T-helper 1 cell treated with Interleukin-12 subunit alpha and Interleukin-12 subunit beta and Interleukin-4 antibody, amounts not matched to agents 30 ng/mL and 1 ng/mL, for 36 hours (primary cell): ENCODE measurements around the gene ATIC. TPM values are rescaled to one million over a fixed set of nuclear protein-coding genes. Genes with fewer than 3 reads are reported as not detected.

Experiments
- intact Hi-C: fragments of 100-400 bp; cut with micrococcal nuclease; formaldehyde crosslinking; loops from one replicate; pipeline ENCODE4 v1.15.1; 2024
- total RNA-seq: library from RNA; stranded (reverse); gene quantifications from 2 replicates; pipeline ENCODE4 v1.2.3, GENCODE V29; 2022

ATIC gene
- 158 and 165 TPM in 2 replicates for total RNA-seq

- intact Hi-C loops: loop anchor here (1.0 to 10.0 kb wide), 8 partner anchors 41 to 1187 kb away; partner anchors contain the start of genes BARD1, FN1, PECR and RPL37A
Measured at GRCh38 chr2:215311625-215312396, at the start of gene ATIC. TSS of gene ATIC (plus strand) at chr2:215312059. CDS start at chr2:215312143, 84 bp downstream.

- intact Hi-C loops: no loop called here
Measured at GRCh38 chr2:215262303-215262702, 49.6 kb upstream of the ATIC start.

GRCh38 chr2:215262741-215263362 lies 49.0 kb upstream of the ATIC start:
- intact Hi-C loops: no loop called here

GRCh38 chr2:215264374-215264773 lies 47.5 kb upstream of the ATIC start:
- intact Hi-C loops: no loop called here

GRCh38 chr2:215269397-215270117 lies 42.3 kb upstream of the ATIC start:
- intact Hi-C loops: loop anchor here (1.0 to 5.0 kb wide), 4 partner anchors 41 to 662 kb away; partner anchors contain the start of gene FN1

GRCh38 chr2:215270118-215270451 lies 41.8 kb upstream of the ATIC start:
- intact Hi-C loops: loop anchor here (1.0 to 5.0 kb wide), 3 partner anchors 41 to 650 kb away; partner anchors contain the start of gene FN1

GRCh38 chr2:215271446-215271845 lies 40.4 kb upstream of the ATIC start:
- intact Hi-C loops: loop anchor here (2.0 to 5.0 kb wide), 2 partner anchors 39 to 166 kb away; partner anchors contain the start of gene FN1

- intact Hi-C loops: loop anchor here (5.0 kb wide), 1 partner anchor 164 kb away; the partner anchor contains the start of gene FN1
Measured at GRCh38 chr2:215272918-215273317, 38.9 kb upstream of the ATIC start.

- intact Hi-C loops: loop anchor here (5.0 kb wide), 1 partner anchor 162 kb away; the partner anchor contains the start of gene FN1
Measured at GRCh38 chr2:215274829-215275228, 37.0 kb upstream of the ATIC start.

GRCh38 chr2:215275824-215276223 lies 36.0 kb upstream of the ATIC start:
- intact Hi-C loops: no loop called here

- intact Hi-C loops: no loop called here
Measured at GRCh38 chr2:215277944-215278343, 33.9 kb upstream of the ATIC start.

GRCh38 chr2:215280326-215280725 lies 31.5 kb upstream of the ATIC start:
- intact Hi-C loops: no loop called here

GRCh38 chr2:215283221-215283620 lies 28.6 kb upstream of the ATIC start:
- intact Hi-C loops: no loop called here

- intact Hi-C loops: no loop called here
Measured at GRCh38 chr2:215286309-215286708, 25.6 kb upstream of the ATIC start.

- intact Hi-C loops: no loop called here
Measured at GRCh38 chr2:215288112-215288815, 23.6 kb upstream of the ATIC start.

GRCh38 chr2:215290980-215291599 lies 20.8 kb upstream of the ATIC start:
- intact Hi-C loops: no loop called here

GRCh38 chr2:215293879-215294278 lies 18.0 kb upstream of the ATIC start:
- intact Hi-C loops: no loop called here

- intact Hi-C loops: no loop called here
Measured at GRCh38 chr2:215299337-215299859, 12.5 kb upstream of the ATIC start.

- intact Hi-C loops: no loop called here
Measured at GRCh38 chr2:215301994-215302393, 9.9 kb upstream of the ATIC start.

GRCh38 chr2:215311259-215311624 lies 617 bp upstream of the ATIC start:
- intact Hi-C loops: loop anchor here (1.0 to 10.0 kb wide), 4 partner anchors 40 to 774 kb away; partner anchors contain the start of genes FN1, PECR and TMEM169
